NAMALWA (cell line): ENCODE data around the gene CDH26.

Experiments
- DNase-seq: peaks from one replicate; pipeline ENCODE4 v3.0.0-alpha.2; 2015; ENCODE audit warnings: low spot score

Gene CDH26

GRCh38 chr20:59958123-59958522, at the start of gene CDH26:
Gene CDH26 (plus strand): TSS chr20:59958423. CDS start chr20:59958727, 304 bp downstream.
- DNase-seq, result no peak

- no peak for DNase-seq
Observed at GRCh38 chr20:59908855-59909254, 49.4 kb upstream of the CDH26 start.

- no peak for DNase-seq
Observed at GRCh38 chr20:59911041-59911440, 47.2 kb upstream of the CDH26 start.

GRCh38 chr20:59912609-59913008, 45.6 kb upstream of the CDH26 start:
- DNase-seq, result peak; percentile 34

- no peak for DNase-seq
Observed at GRCh38 chr20:59920944-59921343, 37.3 kb upstream of the CDH26 start.

GRCh38 chr20:59923514-59923913, 34.7 kb upstream of the CDH26 start:
- no peak for DNase-seq

- no peak for DNase-seq
Observed at GRCh38 chr20:59925359-59925758, 32.9 kb upstream of the CDH26 start.

- no peak for DNase-seq
Observed at GRCh38 chr20:59925899-59926298, 32.3 kb upstream of the CDH26 start.

GRCh38 chr20:59931511-59932312, 26.5 kb upstream of the CDH26 start:
- no peak for DNase-seq

GRCh38 chr20:59932616-59933295, 25.5 kb upstream of the CDH26 start:
- DNase-seq, result no peak

GRCh38 chr20:59933296-59933848, 24.9 kb upstream of the CDH26 start, which contains the start of gene SYCP2:
Gene SYCP2 (minus strand): TSS chr20:59933637. CDS start chr20:59922413, 11,224 bp downstream.
- DNase-seq, result no peak

GRCh38 chr20:59933849-59934585, 24.2 kb upstream of the CDH26 start:
- DNase-seq, result peak; percentile 25

- DNase-seq, result no peak
Observed at GRCh38 chr20:59935457-59936185, 22.6 kb upstream of the CDH26 start.

- no peak for DNase-seq
Observed at GRCh38 chr20:59936409-59936808, 21.8 kb upstream of the CDH26 start.

GRCh38 chr20:59937150-59937549, 21.1 kb upstream of the CDH26 start:
- no peak for DNase-seq

- DNase-seq, result no peak
Observed at GRCh38 chr20:59938221-59938620, 20.0 kb upstream of the CDH26 start.

GRCh38 chr20:59938696-59939051, 19.5 kb upstream of the CDH26 start:
- no peak for DNase-seq

GRCh38 chr20:59939052-59939878, 19.0 kb upstream of the CDH26 start:
- no peak for DNase-seq

GRCh38 chr20:59939879-59940128, 18.4 kb upstream of the CDH26 start:
- DNase-seq, result no peak

- DNase-seq, result peak; percentile 88
Observed at GRCh38 chr20:59940129-59940955, 17.9 kb upstream of the CDH26 start, which contains the start of the genes FAM217B and PPP1R3D. Gene FAM217B (plus strand): TSS chr20:59940389. CDS start chr20:59943944, 3,555 bp downstream. Gene PPP1R3D (minus strand): TSS chr20:59940305. CDS start chr20:59939931, 374 bp downstream.
